ENCODE measurements around the gene ERICH2.
"Not testable (repeated sequence)": the region's sequence is repeated elsewhere in the genome, so short reads cannot be mapped to it uniquely, and the experiment has no call there.

- not testable (repeated sequence) for TF ChIP-seq CTCF (conservative IDR thresholded peaks at IDR 0.05; ENCODE audit: low read depth in 2 of 2); EZH2phosphoT487 (IDR thresholded peaks at IDR 0.05; ENCODE audit: unreplicated experiment); EZH2 (IDR thresholded peaks at IDR 0.05; ENCODE audit: low read depth, unreplicated experiment); REST (IDR thresholded peaks at IDR 0.05; ENCODE audit: unreplicated experiment); ZNF331 (CRISPR knock-in tag; IDR thresholded peaks at IDR 0.05; ENCODE audit: low read depth); CREB1 (CRISPR knock-in tag; IDR thresholded peaks at IDR 0.05; ENCODE audit: low read depth)
Observed at GRCh38 chr2:170734601-170735000, 35.6 kb upstream of the ERICH2 start.
